Endothelial cell of hepatic sinusoid (primary cell): ENCODE measurements around the gene GASK1A.

Source experiments
- in situ Hi-C: cut with HindIII; loops from 2 replicates; pipeline ENCODE4 v1.10.0; 2017; ENCODE audit warnings: low sequenced_read_pairs

GASK1A gene

DNA sequence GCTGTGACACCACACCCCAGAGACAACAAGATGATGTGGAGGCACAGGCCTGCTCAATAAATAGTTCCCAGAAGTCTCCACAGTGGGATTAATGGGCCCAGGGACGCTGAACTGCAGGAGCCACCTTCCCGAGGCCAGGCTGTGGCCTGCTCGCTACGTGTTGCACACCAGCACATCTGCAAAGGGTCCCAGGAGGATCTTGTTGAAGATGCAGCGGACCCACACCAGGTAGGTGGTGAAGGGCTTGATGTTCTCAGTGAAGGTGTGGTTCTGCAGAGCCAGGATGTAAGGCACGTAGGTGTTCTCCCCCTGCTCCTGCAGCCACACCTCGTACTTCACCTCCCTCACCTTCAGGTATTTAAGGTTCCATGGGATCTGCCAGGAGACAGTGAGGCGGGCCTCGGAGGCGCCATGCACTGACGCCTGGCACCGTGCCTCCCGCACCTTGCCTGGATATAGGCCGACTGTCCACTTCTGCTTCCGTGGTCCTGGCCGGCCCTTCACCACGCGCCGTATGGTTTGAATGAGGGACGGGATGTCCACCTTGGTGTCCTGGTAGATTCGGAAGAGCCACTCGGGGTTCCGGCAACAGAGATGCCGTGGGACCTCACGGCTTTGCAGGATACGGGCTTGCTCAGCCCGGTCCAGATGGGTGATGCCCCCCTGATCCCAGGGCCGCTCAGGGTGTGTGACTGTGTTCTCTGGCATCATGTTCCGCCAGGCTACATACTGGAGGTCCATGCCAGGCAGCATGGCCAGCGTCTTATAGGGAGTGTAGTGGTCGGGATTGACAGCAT is 100.6 kb downstream of the GASK1A start:
- in situ Hi-C loops, result no loop called here

DNA sequence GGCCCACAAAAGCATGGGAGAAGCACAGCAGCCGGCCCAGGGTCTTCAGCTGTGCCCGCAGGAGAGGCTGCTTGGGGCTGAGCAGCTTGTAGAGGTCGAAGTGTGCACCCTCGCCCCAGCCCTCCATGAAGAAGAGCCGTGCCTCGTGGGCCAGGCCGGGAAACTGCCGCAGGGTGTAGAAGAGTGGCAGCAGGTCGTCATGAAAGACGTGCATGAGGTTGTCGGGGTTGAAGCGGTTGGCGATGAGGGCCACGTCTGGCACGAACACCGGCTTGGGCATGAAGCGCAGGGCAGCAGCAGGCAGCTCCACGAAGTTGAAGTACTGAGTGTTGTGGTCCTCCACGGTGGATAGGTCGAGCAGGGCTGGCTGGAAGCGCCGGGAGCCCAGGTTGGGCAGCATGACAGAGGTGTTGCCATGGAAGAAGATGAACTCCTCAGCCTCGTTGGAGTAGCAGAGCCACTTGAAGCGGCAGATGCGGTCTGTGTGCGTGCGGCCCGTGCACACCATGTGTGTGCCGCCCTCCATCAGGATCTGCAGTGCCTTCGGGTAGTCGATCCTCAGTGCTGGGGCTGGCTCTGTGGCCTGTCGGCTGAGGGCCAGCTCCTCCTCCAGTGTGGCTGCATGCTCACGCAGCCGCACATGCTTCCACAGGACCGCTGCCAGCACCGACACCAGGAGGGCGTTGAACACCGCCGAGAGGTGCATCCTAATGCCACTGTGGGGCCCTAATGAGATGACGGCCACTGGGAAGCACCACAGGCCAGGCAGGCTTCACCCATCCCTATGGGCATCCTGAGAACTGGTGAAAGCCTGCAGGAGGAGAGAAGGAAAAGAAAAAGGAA is 101.8 kb downstream of the GASK1A start:
- in situ Hi-C loops, result no loop called here

DNA sequence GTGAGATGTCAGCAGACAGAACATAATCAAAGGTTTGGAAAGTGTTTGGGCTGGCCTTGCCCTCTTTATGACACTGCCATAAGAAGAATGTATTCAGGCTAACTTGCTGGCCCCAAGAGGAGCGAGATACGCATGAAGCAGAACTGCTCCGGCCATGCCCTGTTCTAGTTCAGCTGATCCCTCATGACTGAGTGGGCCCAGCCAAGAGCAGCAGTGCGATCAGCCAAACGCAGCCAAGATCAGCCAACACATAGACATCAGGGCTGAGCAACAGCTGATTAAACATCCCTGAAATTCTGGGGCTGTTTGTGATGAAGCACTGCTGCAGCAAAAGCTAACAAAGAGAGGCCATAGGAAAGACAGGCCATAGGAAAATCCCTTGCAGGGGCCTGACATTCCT is 102.7 kb downstream of the GASK1A start:
- in situ Hi-C loops, result no loop called here

DNA sequence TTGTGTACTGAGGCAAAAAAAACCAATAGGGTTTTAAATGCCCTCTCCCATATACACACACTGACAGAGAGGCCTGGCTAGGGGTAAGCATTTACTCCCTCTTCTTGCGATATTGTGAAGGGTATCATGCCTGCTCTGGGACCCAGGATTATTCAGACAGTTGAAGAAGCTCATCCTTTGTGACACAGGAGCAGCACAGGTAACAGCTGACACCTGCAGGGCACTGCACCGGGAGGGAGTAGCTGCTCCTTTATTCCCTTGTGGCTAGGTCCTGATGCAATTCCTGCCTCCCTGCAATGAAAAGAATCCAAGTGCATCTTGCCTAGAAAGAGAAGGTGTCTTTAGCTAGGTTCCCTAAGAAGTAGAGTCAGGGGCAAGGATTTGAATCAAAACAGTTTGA is 103.3 kb downstream of the GASK1A start:
- in situ Hi-C loops, result no loop called here

DNA sequence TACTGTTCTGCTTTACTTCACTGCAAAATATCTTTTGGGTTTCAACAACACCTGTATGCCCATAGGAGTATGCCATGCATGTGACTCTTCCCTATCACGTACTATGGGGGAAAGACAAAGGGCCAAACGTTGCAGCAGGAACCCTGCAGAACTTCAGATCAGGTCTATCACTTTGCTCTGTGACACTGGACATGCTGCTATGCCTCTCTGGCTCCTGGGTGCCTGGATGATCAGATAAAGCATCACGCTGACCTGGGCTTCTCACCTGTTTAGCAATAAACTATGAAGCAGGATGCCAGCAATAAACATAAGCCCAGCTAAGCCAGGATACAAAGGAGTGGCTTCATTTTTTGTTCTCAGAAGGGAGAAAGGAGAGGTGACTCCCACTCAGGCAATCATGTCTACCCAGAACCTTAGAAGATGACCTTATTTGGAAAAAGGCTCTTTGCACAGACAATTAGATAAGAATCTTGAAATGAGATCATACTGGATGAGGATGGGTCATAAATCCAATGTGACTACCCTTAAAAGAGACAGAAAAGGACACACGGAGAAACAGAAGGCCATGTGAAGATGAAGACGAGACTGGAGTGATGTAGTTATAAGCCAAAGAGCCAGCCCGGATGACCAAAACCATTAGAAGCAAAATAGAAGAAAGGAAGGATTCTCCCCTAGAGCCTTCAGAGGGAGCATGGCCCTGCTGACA is 107.5 kb downstream of the GASK1A start:
- in situ Hi-C loops, result no loop called here

DNA sequence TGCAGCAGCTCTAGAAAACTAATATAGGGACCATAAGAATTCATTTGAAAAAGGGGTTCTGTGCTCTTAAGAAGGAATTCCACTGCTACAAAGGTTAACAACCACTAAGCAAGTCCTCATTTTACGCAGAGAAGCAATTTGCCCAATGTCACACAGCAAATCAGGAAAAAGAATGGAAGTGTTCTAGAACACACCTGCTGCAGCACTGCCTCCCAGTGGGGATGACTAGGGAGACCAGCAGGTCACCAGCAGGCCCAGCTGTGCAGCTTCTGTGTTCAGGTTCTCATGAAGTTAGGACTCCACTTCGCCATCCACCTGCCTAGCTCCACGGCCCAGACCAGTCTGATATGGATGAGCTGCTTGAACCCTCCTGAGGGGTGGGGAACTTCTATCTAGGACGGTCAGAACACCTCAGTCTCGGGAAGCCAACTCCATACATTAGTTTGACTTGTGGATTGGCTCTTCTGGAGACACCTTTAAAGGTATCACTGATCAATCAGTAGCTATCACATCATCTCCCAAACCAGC is 108.2 kb downstream of the GASK1A start:
- in situ Hi-C loops, result no loop called here

DNA sequence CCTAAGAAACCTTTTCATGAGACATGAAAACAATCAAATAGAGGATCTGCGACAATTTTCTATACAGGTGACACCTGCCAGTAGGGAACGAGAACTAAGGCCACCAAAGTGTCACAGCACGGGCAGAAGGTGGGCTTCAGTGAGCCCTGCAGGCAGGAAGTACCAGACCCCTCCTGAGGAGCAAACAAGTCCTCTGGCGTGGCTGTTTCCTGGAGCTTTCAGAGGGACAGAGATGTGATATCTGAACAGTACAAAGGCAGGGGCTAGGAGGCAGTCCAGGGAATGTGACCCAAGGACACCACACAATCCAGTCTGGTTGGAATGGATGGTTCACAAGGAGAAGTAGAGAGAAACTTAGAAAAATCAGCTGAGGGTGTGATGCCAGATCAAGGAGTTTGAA is 110.0 kb downstream of the GASK1A start:
- in situ Hi-C loops, result no loop called here

DNA sequence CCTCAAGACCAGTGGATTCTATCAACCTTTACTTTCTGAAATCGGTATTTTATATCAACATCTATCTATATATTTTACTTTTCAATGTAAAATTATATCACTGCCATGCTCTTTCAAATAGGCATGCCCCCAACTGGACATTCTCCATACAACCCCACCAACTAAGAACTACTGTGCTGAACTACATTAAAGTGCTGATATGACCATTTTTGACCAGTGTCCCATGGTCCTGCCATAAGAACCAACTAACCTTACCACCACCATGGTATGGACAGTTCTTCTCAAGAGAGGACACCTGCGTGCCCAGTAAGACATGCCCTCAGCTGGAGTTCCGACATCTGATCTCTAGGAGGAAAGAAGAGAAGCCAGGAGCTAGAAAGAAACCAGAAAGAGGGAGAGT is 111.1 kb downstream of the GASK1A start:
- in situ Hi-C loops, result no loop called here

DNA sequence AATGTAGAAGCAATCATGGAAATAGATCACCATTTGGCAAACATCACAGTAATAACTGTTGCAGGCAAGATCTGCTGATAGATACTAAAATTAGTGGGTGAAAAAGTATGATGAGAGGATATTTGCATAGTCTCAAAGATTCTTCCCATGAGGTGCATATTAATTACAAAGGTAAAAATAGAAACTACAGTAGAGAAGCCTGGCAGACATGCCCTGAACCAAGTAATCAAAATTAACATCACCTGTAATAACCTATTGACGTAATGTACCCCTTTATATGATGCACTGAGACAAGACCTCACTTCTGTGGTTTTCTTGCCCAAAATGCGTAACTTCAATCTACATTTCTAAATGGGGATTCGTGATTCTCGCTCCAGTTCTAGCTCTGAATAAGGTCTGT is 112.4 kb downstream of the GASK1A start:
- in situ Hi-C loops, result no loop called here

DNA sequence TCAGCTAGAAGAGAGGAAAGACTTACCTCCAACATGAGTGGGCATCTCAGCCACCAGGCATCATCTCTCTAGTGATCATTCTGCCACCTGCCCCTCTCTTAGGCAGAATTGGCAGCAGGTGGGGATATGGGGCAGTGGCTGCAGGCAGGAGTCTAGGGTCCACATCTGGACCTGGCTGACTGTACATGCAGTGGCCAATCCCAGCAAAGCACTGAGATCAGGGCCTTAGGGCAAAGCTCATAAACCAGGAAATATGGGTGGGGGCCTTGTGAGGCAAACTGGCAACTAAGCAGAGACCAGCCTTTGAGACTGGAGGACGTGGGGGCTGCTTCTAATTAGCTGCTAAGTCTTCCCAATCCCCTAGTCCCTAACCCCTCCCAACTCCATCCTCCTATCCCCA is 113.9 kb downstream of the GASK1A start:
- in situ Hi-C loops, result no loop called here

DNA sequence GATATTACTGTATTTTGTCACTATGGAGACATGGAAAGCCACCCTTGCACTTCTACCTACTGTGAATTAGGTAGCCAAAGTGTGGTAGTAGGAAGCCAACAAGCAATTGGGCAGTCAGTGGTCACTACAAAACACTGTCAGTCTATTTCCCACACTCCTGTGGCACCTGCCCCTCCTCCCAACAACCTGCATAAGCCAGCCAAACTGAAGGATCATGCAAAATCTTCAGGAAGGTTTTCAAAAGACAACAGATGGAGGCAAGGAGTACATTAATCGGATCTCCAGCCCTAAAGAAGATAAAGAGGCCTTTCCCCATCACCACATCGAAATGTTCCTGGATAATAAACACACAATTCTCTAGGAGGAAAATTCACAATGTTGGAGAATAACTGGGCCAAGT is 114.9 kb downstream of the GASK1A start:
- in situ Hi-C loops, result no loop called here

DNA sequence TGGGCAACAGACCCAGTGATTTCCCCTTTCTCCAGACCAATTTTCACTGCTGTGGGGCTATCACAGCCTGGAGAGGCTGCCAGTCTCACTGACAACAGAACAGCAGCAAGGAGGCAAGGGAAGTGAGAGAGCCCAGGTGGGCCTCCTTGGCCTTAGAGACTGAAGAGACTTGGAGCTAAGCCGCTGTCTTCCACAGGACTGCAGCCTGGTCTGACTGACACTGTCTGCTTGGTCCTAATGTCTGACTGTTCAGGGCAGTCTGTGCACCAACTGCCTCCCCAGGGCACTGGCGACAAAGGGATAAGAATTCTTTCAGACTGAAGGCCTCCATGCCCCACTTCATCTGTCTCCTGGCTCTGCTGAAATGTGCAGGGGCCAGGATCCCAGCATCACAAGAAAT is 115.3 kb downstream of the GASK1A start:
- in situ Hi-C loops, result no loop called here

DNA sequence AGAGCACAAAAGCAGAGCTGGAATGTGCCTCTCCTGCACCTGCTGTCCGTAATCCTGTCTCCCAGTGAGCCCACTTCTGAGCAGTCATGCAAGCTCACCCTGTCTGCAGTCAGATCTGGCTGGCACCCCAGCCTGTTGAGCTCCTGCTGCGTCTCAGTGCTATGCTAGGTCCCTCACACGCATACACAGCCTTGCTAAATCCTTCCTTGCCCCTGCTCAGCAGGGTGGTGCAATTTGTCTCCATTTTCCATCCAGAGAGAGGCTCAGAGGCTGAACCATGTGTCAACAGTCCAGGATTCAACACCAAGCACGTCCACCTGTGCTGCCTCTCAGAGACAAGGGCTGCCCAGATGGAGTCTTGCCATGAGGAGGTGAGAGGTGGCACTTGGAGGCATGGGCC is 115.7 kb downstream of the GASK1A start:
- in situ Hi-C loops, result no loop called here

DNA sequence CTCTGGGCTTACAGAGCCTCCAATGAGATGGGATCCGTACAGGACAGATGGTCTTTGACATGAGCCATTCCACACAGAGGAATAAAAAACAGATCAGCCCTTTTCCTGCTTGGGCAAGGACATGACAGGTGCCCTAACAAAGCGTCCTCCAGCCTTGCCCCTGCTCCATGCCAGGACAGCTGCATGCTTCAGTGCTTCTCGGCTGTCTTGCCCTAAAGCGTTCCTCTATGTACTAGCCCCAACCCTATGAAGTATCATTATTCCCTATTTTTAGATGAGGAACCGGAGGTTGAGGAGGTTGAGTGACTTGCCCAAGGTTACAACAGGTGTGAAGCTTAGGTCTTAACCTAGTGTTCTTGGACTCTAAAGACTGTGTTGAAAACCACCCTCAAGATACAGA is 116.3 kb downstream of the GASK1A start:
- in situ Hi-C loops, result no loop called here

DNA sequence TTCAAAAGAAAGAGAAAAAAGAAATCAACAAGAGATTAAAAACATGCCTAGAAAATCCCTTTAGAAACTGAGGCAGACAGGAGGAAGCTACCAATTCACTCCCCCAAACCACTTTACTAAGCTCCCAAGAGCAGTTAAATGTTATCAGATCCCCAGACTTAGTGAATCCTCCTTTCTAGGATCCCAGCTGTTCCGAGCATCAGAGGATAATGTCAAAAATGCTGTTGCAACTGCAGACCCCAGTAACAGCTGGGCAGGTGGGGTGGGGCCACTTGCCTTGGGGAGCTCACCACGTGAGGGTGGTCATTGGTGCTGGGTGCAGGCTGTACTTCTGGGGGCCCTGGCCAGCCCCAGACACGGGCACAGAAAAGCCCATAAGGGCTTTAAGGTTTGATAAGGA is 117.7 kb downstream of the GASK1A start:
- in situ Hi-C loops, result no loop called here

DNA sequence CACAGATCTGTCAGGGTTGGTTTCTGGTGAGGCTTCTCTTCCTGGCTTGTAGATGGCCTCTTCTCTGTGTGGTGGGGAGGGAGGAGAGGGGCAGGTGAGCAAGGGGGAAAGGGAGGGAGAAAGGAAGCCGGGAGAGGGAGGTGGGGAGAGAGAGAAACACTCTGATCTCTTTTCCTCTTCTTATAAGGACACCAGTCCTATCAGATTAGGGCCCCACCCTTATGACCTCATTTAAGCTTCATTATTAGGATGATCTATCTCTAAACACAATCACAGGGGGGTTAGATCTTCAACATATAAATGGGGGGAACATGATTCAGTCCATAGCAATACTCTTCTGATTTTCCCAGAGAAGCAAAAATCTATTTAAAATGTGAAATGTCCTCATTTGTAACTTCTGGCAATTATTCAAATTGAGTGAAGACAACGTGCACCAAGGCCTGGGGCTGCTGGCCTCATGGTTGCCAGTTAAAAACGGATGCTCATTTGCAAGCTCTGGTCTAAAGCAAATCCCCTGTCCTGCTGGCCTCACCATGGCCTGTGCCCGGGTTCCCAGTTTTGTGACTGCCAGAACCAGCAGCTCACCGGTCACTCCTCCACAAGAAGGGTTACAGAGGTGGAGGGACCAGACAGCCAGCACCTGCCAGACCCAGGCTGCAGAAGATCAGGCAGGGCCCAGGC is 118.4 kb downstream of the GASK1A start:
- in situ Hi-C loops, result no loop called here

DNA sequence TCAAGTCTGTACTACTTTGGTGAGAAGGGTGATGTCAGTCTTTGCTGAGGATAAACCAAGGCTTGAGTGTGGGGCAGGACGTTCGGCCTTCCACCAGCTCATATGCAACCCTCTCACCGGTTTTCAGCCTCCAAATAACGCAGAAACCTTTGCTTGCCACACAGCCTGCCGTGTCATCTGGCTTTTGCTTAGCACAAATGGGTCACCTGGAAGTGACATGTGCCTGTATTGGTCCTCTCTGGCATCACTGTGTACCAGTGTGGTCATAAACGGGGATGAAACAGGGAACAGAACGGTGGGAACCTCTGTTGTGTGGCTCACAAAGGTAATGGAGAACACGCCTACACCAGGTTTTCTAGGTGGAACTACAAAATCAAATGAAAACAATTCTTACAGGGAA is 119.7 kb downstream of the GASK1A start:
- in situ Hi-C loops, result no loop called here

DNA sequence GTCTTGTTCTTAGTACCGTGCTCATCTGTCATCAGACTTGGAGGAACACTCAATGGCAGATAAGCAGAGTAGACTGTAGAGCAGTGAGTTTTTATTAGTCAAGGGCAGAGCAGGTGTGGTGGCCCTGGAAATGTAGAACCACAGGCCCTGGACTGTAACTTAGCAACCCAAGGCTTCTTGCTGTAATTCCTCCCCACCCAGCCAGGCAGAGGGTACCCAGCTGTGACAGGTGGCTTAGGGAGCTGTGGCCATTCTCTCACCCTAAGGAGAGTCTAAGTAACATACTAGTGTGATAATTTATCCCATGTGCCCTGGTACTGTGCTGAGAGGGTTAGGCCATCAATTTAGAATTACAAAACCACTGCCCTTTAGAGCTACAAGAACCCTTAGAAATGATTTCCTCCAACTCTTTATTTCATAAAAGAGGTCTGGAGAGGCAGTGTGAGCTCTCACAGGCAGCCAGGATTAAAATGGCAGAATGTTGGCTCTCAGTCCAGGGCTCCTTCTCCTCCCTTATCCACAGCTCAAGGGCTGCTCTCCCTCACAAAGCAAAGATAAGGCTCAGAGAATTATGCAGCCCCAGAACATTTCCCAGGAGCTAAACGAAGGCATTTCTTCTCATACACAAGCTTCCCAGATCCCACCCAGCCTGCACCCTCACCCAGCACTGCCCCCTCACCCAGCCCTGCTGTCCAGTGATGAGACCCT is 123.8 kb downstream of the GASK1A start:
- in situ Hi-C loops, result no loop called here

DNA sequence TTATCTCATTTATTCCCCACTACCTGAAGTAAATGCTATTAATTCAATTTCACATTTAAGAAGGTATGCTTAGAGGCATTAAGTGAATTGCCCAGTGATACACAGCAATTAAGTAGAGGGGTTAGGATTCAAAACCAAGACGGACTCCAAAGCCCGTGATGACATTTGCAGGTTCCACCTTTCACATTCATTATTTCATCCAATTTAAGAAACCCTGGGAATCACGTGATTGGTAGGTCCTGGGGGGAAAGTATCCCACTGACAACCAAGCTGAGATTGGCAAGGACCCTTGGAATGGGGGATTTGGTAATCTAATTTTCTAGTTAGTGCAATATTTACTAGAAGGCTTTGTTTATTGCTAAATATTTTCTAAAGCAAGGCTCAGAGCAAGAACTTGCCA is 124.9 kb downstream of the GASK1A start:
- in situ Hi-C loops, result no loop called here
